ENCODE measurements around the gene PLA2G3. TPM values are rescaled to one million over a fixed set of nuclear protein-coding genes. Genes with fewer than 3 reads are reported as not detected.

The PLA2G3 gene
- total and polyA plus RNA-seq, 2 donors (not counting 3 experiments of a cell fraction or from before 2014, with no cell fraction given): 0.75 to 0.84 TPM

DNA sequence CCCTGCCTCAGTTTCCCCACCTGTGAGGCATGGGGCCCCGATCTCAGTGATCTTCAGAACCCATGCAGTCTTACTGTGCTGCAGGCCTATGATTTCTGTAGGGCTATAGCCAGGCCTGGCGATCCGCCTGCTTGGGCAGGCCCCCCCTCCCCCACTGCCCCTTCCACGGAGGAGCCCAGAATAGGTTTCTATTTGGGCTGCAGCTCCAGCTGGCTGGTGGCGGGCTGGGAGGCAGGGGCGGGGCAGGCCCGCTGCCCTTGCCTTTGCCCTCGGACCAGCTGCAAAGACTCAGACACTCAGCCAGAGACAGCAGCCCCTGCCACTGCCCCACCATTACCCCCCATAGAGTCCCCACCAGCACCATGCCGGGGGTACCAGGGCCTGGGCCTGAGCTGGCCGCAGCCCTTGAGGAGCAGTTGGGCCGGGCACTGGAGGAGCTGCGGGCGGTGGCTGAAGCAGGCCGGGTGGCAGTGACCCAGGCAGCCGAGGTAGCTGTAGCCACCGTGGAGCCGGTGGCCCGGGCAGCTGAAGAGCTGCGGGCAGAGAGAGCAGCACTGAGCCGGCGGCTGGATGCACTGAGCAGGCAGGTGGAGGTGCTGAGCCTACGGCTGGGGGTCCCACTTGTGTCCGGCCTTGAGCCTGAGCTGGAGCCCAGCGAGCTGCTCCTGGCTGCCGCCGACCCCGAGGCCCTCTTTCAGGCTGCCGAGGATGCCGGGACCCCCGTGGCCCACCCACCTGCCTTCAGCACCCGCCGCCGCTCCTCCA lies 47.0 kb downstream of the PLA2G3 start:
- H3K36me3 ChIP-seq (ENCODE audit: control insufficient read depth in 2 of 2, extremely low read depth in 1 of 2, insufficient read depth in 2 of 2, low read length in 2 of 2): peaks cover 35 to 84% of the 10 kb centered on the region in 2 experiments

More for the DNA sequence above, 47.0 kb downstream of the PLA2G3 start:
- Histone ChIP-seq H4K20me1 (replicated peaks; ENCODE audit: control insufficient read depth, extremely low read depth, insufficient read depth, low read length) (no peaks in the 10 kb centered on the region), H3K4me2 (ENCODE audit: insufficient read depth, low read length) (no peak overlapping the region), H3K9me1 (replicated peaks; ENCODE audit: control insufficient read depth, extremely low read depth, insufficient read depth, low read length) (no peaks in the 10 kb centered on the region), H3K9ac (replicated peaks; ENCODE audit: extremely low read depth, insufficient read depth, low read length) (no peak overlapping the region), H2AFZ (ENCODE audit: low read depth, low read length) (no peak overlapping the region), H3K27me3 (ENCODE audit: control insufficient read depth in 2 of 2, insufficient read depth in 2 of 2, low read length in 2 of 2) (no peaks in the 10 kb centered on the region), H3K4me1 (ENCODE audit: control insufficient read depth, extremely low read depth, insufficient read depth, low read length) (no peaks in the 10 kb centered on the region), H3K4me3 (replicated peaks in 1 of 3; ENCODE audit: insufficient read depth in 1 of 3, low read depth in 1 of 3, low read length in 3 of 3) (no peak overlapping the region), H3K79me2 (ENCODE audit: control insufficient read depth, insufficient read depth, low read length) (peaks cover 14% of the 10 kb centered on the region), H3K9me3 (replicated peaks; ENCODE audit: control insufficient read depth, insufficient read depth, low read length) (no peaks in the 10 kb centered on the region), H3K27ac (ENCODE audit: insufficient read depth, low read depth, low read length) (no peak overlapping the region)
- no TSS peak for BruUV-seq (replicated peaks)
- no peak for DNase-seq (ENCODE audit: low read depth, low spot score)
- FAIRE-seq: no peak
- no peak for TF ChIP-seq MYC (IDR thresholded peaks at IDR 0.05; ENCODE audit: low read depth, low read length)
- no peak for TF ChIP-seq POLR2AphosphoS5 (IDR thresholded peaks at IDR 0.05; ENCODE audit: insufficient read depth, low read depth, low read length)
- TF ChIP-seq GATA2 (IDR thresholded peaks at IDR 0.05; ENCODE audit: insufficient read depth, insufficient read length, low read depth, low read length): no peak
- TF ChIP-seq, protein P1, sequence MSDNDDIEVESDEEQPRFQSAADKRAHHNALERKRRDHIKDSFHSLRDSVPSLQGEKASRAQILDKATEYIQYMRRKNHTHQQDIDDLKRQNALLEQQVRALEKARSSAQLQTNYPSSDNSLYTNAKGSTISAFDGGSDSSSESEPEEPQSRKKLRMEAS (IDR thresholded peaks at IDR 0.05; ENCODE audit: insufficient read depth, insufficient read length): no peak
- no peak for TF ChIP-seq JUN (IDR thresholded peaks at IDR 0.05; ENCODE audit: borderline replicate concordance, insufficient read depth, insufficient read length, low read depth)
- no peak for TF ChIP-seq EZH2 (IDR thresholded peaks at IDR 0.05; ENCODE audit: borderline replicate concordance, low read depth, low read length, severe bottlenecking)
- no peak for TF ChIP-seq POLR2A (IDR thresholded peaks at IDR 0.05; ENCODE audit: low read depth, low read length)
- TF ChIP-seq FOS (IDR thresholded peaks at IDR 0.05; ENCODE audit: borderline replicate concordance, insufficient read depth, low read length): no peak
- TF ChIP-seq, protein P2, sequence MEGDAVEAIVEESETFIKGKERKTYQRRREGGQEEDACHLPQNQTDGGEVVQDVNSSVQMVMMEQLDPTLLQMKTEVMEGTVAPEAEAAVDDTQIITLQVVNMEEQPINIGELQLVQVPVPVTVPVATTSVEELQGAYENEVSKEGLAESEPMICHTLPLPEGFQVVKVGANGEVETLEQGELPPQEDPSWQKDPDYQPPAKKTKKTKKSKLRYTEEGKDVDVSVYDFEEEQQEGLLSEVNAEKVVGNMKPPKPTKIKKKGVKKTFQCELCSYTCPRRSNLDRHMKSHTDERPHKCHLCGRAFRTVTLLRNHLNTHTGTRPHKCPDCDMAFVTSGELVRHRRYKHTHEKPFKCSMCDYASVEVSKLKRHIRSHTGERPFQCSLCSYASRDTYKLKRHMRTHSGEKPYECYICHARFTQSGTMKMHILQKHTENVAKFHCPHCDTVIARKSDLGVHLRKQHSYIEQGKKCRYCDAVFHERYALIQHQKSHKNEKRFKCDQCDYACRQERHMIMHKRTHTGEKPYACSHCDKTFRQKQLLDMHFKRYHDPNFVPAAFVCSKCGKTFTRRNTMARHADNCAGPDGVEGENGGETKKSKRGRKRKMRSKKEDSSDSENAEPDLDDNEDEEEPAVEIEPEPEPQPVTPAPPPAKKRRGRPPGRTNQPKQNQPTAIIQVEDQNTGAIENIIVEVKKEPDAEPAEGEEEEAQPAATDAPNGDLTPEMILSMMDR (IDR thresholded peaks at IDR 0.05; ENCODE audit: extremely low read depth in 1 of 2, insufficient read depth in 1 of 2, low read depth in 1 of 2, low read length in 2 of 2): no peak
- dilution Hi-C loops (cut with MboI; ENCODE audit: extremely low pct_ligation_motif_present, low sequenced_read_pairs): no loop called here
- ChIA-PET CTCF (interaction anchor here (0.6 to 4.4 kb wide), 10 partner anchors 8 to 160 kb away, joined by 3 to 29 read pairs (median 4); partner anchors contain the start of gene SELENOM), POLR2A (interaction anchor here (0.6 to 2.0 kb wide), 2 partner anchors 124 to 762 kb away, joined by 3 to 4 read pairs; partner anchors contain the start of genes MORC2 and TUG1)
- intact Hi-C loops (cut with micrococcal nuclease): no loop called here
